HL-60 (cell line): ENCODE results near the gene OR2A42.
"Not testable (repeated sequence)": the region's sequence is repeated elsewhere in the genome, so short reads cannot be mapped to it uniquely, and the experiment has no call there.

Source experiments
- CTCF ChIP-seq: IDR thresholded peaks from one replicate; pipeline ENCODE4 v1.5.1; 2011; ENCODE audit warnings: low read length, control low read depth, inconsistent platforms; ENCODE audit not compliant: insufficient read depth
- POLR2AphosphoS5 ChIP-seq: IDR thresholded peaks from 2 replicates; pipeline ENCODE4 v1.6.1; 2012; ENCODE audit warnings: low read depth
- SPI1 ChIP-seq: IDR thresholded peaks from 2 replicates; pipeline ENCODE4 v1.6.1; 2012; ENCODE audit warnings: low read depth, mild to moderate bottlenecking, borderline replicate concordance
- TF ChIP-seq, protein P1 (sequence below): IDR thresholded peaks from 2 replicates; pipeline ENCODE4 v1.6.1; 2012; ENCODE audit warnings: low read depth; ENCODE audit not compliant: insufficient replicate concordance

GRCh38 chr7:144282490-144282889, 43.1 kb upstream of the OR2A42 start:
- TF ChIP-seq SPI1, CTCF, POLR2AphosphoS5: not testable (repeated sequence)
- TF ChIP-seq, protein P1, sequence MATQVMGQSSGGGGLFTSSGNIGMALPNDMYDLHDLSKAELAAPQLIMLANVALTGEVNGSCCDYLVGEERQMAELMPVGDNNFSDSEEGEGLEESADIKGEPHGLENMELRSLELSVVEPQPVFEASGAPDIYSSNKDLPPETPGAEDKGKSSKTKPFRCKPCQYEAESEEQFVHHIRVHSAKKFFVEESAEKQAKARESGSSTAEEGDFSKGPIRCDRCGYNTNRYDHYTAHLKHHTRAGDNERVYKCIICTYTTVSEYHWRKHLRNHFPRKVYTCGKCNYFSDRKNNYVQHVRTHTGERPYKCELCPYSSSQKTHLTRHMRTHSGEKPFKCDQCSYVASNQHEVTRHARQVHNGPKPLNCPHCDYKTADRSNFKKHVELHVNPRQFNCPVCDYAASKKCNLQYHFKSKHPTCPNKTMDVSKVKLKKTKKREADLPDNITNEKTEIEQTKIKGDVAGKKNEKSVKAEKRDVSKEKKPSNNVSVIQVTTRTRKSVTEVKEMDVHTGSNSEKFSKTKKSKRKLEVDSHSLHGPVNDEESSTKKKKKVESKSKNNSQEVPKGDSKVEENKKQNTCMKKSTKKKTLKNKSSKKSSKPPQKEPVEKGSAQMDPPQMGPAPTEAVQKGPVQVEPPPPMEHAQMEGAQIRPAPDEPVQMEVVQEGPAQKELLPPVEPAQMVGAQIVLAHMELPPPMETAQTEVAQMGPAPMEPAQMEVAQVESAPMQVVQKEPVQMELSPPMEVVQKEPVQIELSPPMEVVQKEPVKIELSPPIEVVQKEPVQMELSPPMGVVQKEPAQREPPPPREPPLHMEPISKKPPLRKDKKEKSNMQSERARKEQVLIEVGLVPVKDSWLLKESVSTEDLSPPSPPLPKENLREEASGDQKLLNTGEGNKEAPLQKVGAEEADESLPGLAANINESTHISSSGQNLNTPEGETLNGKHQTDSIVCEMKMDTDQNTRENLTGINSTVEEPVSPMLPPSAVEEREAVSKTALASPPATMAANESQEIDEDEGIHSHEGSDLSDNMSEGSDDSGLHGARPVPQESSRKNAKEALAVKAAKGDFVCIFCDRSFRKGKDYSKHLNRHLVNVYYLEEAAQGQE = not testable (repeated sequence)
